SH-SY5Y (cell line): ENCODE data around the gene PRPF18.

Experiments
- GATA2 ChIP-seq: IDR thresholded peaks from 2 replicates; pipeline ENCODE4 v1.6.1; 2011; ENCODE audit warnings: mild to moderate bottlenecking, low read depth, low read length
- GATA3 ChIP-seq: IDR thresholded peaks from 2 replicates; pipeline ENCODE4 v1.6.1; 2011; ENCODE audit warnings: low read depth, mild to moderate bottlenecking, low read length, moderate library complexity

DNA sequence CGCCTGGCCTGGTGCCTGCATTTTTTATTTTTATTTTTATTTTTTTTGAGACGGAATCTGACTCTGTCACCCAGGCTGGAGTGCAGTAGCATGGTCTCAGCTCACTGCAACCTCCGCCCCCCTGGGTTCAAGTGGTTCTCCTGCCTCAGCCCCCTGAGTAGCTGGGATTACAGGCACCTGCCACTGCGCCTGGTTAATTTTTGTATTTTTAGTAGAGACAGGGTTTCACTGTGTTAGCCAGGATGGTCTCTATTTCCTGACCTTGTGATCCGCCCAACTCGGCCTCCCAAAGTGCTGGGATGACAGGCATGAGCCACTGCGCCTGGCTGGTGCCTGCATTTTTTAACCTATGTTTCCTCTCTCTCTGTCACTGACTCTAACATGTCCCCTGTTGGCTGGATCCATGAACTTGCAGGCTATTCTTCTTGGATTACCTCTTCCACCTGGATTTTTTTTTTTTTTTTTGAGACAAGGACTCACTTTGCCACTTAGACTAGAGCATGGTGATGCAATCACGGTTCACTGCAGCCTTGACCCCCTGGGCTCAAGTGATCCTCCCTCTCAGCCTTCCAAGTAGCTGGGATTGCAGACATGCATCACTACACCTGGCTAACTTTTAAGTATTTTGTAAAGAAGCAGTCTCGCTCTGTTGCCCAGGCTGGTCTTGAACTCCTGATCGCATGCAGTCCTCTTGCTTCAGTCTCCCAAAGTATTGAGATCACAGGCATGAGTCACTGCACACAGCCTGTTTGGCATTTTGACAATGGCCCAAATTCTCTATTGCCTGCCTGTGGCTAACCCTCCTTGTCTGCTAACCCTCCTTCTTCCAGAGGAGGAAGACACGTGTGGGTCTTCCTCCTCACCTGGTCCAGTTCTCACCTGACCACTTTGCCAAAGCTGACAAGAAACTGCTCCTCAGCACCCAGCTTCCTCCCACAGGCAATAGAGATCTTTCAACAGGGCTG is 23.0 kb upstream of the PRPF18 start:
- TF ChIP-seq GATA2 (no peak), GATA3 (no peak)
